ENCODE results near the gene MT4. TPM values are rescaled to one million over a fixed set of nuclear protein-coding genes. Genes with fewer than 3 reads are reported as not detected.
A peak's percentile ranks its signal among the peaks of the same experiment; 100 is the strongest.

The MT4 gene
- polyA plus RNA-seq, 1 experiment, result not detected

DNA sequence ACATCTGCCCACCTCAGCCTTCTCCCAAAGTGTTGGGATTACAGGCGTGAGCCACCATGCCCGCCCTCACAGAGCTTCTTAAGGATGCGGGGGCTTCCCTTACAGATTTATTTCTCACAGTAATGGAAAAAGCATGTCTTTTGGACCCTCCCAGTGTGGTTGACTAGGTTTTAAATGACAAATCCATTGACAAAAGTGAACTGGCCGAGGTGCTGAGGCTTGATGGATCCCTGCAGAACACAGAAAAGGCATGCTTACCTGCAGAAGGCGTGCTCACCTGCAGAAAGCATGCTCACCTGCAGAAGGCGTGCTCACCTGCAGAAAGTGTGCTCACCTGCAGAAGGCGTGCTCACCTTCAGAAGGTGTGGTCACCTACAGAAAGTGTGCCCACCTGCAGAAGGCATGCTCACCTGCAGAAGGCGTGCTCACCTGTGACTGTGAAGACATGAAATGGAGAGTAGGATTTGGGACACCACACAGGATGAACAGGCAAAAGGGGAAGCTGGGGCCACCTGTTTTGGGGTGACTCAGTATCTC is 30.0 kb upstream of the MT4 start:
- DNase-seq (ENCODE audit: low read depth, low spot score), result no peak
- CTCF ChIA-PET, result no interaction called here
- peaks cover 7% of the 10 kb centered on the region for H3K27me3 ChIP-seq (ENCODE audit: control insufficient read depth, insufficient read depth, low read length)
- TF ChIP-seq, protein P1, sequence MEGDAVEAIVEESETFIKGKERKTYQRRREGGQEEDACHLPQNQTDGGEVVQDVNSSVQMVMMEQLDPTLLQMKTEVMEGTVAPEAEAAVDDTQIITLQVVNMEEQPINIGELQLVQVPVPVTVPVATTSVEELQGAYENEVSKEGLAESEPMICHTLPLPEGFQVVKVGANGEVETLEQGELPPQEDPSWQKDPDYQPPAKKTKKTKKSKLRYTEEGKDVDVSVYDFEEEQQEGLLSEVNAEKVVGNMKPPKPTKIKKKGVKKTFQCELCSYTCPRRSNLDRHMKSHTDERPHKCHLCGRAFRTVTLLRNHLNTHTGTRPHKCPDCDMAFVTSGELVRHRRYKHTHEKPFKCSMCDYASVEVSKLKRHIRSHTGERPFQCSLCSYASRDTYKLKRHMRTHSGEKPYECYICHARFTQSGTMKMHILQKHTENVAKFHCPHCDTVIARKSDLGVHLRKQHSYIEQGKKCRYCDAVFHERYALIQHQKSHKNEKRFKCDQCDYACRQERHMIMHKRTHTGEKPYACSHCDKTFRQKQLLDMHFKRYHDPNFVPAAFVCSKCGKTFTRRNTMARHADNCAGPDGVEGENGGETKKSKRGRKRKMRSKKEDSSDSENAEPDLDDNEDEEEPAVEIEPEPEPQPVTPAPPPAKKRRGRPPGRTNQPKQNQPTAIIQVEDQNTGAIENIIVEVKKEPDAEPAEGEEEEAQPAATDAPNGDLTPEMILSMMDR (IDR thresholded peaks at IDR 0.05; ENCODE audit: low read depth, low read length), result no peak
- no peak overlapping the region for H3K27ac ChIP-seq (ENCODE audit: low read depth, low read length)
- H3K4me3 ChIP-seq (ENCODE audit: low read depth, low read length), result no peak overlapping the region
- no peaks in the 10 kb centered on the region for H3K9me3 ChIP-seq (ENCODE audit: control insufficient read depth, insufficient read depth, low read length)
- POLR2A ChIA-PET, result no interaction called here

DNA sequence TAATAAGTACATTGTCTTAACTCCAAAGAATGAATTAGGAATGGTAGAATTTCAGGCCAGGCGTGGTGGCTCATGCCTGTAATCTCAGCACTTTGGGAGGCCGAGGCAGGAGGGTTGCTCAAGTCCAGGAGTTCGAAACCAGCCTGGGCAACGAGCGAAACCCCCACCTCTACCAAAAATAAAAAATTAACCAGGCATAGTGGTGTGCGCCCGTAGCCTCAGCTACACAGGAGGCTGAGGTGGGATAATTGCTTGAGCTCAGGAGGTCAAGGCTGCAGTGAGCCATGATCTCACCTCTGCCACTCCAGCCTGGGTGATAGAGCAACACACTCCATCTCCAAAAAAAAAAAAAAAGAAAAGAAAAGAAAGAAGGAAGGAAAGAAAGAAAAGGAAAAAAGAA is 26.5 kb upstream of the MT4 start:
- CTCF ChIA-PET, result no interaction called here

DNA sequence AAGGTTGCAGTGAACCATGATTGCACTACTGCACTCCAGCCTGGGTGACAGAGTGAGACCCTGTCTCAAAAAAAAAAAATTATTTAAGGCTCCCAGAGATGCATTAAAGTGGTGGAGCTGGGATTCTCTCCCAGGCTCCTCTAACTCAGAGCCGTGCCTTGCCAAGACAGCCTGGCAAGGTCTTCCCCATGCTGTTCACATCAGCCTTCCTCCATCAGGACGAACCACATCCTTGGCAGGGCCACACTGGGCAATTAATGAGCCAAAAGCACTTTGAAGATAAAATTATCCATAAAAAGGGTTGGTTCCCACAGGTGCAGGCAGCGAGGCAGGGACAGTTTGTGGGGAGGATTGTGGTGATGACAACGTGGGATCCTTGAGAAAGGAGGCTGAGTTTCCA is 25.2 kb upstream of the MT4 start:
- Histone ChIP-seq H3K27me3 (ENCODE audit: control insufficient read depth, insufficient read depth, low read length) (peaks cover 12% of the 10 kb centered on the region), H3K9me3 (ENCODE audit: control insufficient read depth, insufficient read depth, low read length) (no peaks in the 10 kb centered on the region), H3K4me3 (ENCODE audit: low read depth, low read length) (no peak overlapping the region), H3K27ac (ENCODE audit: low read depth, low read length) (no peak overlapping the region)
- TF ChIP-seq, protein P1 (IDR thresholded peaks at IDR 0.05; ENCODE audit: low read depth, low read length), result no peak
- no peak for DNase-seq (ENCODE audit: low read depth, low spot score)
- ChIA-PET POLR2A (no interaction called here), CTCF (interaction anchor here (1.0 kb wide), 1 partner anchor 61 kb away, joined by 3 read pairs; no protein-coding TSS in a partner anchor)

More for the DNA sequence above, 26.5 kb upstream of the MT4 start:
- H3K27me3 ChIP-seq (ENCODE audit: control insufficient read depth, insufficient read depth, low read length), result peaks cover 11% of the 10 kb centered on the region
- no peak overlapping the region for H3K27ac ChIP-seq (ENCODE audit: low read depth, low read length)
- no peak for DNase-seq (ENCODE audit: low read depth, low spot score)
- no peak overlapping the region for H3K4me3 ChIP-seq (ENCODE audit: low read depth, low read length)
- POLR2A ChIA-PET, result no interaction called here
- TF ChIP-seq, protein P1 (IDR thresholded peaks at IDR 0.05; ENCODE audit: low read depth, low read length), result no peak
- no peaks in the 10 kb centered on the region for H3K9me3 ChIP-seq (ENCODE audit: control insufficient read depth, insufficient read depth, low read length)

DNA sequence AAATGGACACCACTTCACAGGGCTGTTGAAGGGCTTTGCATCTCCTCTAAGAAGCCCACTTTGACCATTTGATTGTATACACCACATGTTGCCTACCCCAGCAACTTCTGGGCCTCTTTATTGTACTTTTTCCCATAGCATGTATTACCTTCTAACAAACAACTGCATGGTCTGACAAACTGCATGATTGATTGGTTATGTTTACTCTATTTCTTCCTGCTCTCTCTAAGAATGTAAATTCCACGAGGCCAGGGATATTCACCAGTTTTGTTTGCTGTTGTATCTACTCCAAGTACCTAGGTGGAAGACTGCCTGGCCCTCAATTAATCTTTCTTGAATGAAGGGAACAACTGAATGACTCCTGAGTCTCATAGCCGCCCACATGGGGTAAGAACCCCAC is 22.8 kb upstream of the MT4 start:
- TF ChIP-seq, protein P1 (IDR thresholded peaks at IDR 0.05; ENCODE audit: low read depth, low read length), result no peak
- CTCF ChIA-PET, result no interaction called here

DNA sequence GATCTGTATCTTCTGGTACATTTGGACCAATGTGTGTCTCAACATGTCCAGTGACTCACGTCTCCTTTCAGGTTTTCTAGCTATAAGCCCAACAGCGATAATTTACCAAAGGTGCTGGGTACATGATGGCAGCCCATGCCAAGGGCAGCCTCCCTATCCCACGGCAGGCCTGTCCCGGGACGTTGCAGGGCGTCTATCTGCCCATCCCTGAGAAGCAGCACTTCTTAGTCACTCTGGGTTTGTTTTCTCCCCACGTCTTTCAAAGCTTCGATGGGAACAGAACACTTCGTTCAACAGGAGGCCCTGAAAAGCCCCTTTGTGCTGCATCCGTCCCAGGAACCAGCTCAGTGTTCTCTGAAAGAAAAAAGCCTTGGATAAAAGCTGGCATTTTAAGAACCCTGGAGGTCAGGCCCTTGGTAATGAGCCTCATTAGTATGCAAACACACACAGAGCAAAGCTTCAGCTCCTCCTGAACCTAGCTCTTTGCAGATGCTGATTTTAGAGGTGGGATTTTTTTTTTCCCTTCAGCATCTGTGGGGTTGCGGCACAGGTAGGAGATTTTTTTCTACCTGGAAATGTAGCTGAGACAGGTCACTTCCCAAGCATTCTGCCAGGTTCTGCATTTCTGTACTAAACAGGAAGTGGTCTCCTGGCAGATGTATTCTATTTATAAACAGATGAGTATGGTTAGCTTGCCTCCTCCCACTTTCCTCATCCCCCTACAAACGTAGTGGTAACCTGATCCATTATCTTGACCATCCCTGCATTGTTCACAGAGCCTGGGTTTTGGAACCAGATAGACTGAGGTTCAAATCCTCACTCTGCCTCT is 17.5 kb upstream of the MT4 start:
- H3K4me3 ChIP-seq (ENCODE audit: low read depth, low read length), result no peak overlapping the region
- peak; percentile 55 for DNase-seq (ENCODE audit: low read depth, low spot score)
- TF ChIP-seq, protein P1 (IDR thresholded peaks at IDR 0.05; ENCODE audit: low read depth, low read length), result no peak
- no peaks in the 10 kb centered on the region for H3K9me3 ChIP-seq (ENCODE audit: control insufficient read depth, insufficient read depth, low read length)
- H3K27ac ChIP-seq (ENCODE audit: low read depth, low read length), result peak overlapping the region; percentile 73
- ChIA-PET CTCF (interaction anchor here (0.7 to 1.3 kb wide), 3 partner anchors 33 to 154 kb away, joined by 3 to 4 read pairs (median 3); no protein-coding TSS in a partner anchor), POLR2A (interaction anchor here (0.6 to 1.4 kb wide), 3 partner anchors 60 to 159 kb away, joined by 3 read pairs; partner anchors contain the start of gene MT1E)
- peaks cover 4% of the 10 kb centered on the region for H3K27me3 ChIP-seq (ENCODE audit: control insufficient read depth, insufficient read depth, low read length)

More for the DNA sequence above, 22.8 kb upstream of the MT4 start:
- Histone ChIP-seq H3K27ac (ENCODE audit: low read depth, low read length) (no peak overlapping the region), H3K4me3 (ENCODE audit: low read depth, low read length) (no peak overlapping the region), H3K27me3 (ENCODE audit: control insufficient read depth, insufficient read depth, low read length) (peaks cover 8% of the 10 kb centered on the region), H3K9me3 (ENCODE audit: control insufficient read depth, insufficient read depth, low read length) (no peaks in the 10 kb centered on the region)
- no peak for DNase-seq (ENCODE audit: low read depth, low spot score)
- POLR2A ChIA-PET, result no interaction called here
